GM23338 (cell line): ENCODE measurements around the gene GNAT3. TPM values are rescaled to one million over a fixed set of nuclear protein-coding genes. Genes with fewer than 3 reads are reported as not detected.

Source experiments
- ATAC-seq: fragments of 200-7000 bp; cut with Tn5 transposase; 3 replicates; pipeline ENCODE4 v1.9.1; 2020
- DNase-seq: peaks from one replicate; pipeline ENCODE4 v3.0.0-alpha.2; 2015; ENCODE audit warnings: low spot score
- H2AFZ ChIP-seq: fragments of 200-600 bp; sonication (generic); 2 replicates; pipeline ENCODE4 v1.8.0; 2016; ENCODE audit warnings: antibody characterized with exemption, mild to moderate bottlenecking, moderate library complexity
- H3F3A ChIP-seq: fragments of 200-600 bp; sonication (generic); replicated peaks from 2 replicates; pipeline ENCODE4 v1.8.0; 2017; ENCODE audit warnings: antibody characterized with exemption, mixed run types, low read depth
- H3K27ac ChIP-seq: fragments of 200-600 bp; sonication (generic); 2 replicates; pipeline ENCODE4 v1.6.1; 2016; ENCODE audit warnings: low read depth
- H3K27me3 ChIP-seq: fragments of 200-600 bp; sonication (generic); 2 replicates; pipeline ENCODE4 v1.8.0; 2016; ENCODE audit warnings: mild to moderate bottlenecking, mixed run types, moderate library complexity; ENCODE audit not compliant: insufficient read depth
- H3K36me3 ChIP-seq: fragments of 200-600 bp; sonication (generic); 2 replicates; pipeline ENCODE4 v1.8.0; 2016; ENCODE audit warnings: mild to moderate bottlenecking; ENCODE audit not compliant: insufficient read depth
- H3K4me1 ChIP-seq: fragments of 200-600 bp; sonication (generic); 2 replicates; pipeline ENCODE4 v1.8.0; 2016; ENCODE audit warnings: mild to moderate bottlenecking, moderate library complexity; ENCODE audit not compliant: insufficient read depth
- H3K4me2 ChIP-seq: fragments of 200-600 bp; sonication (generic); 2 replicates; pipeline ENCODE4 v1.7.1; 2017; ENCODE audit warnings: mixed run types
- H3K4me3 ChIP-seq: fragments of 200-600 bp; sonication (generic); 2 replicates; pipeline ENCODE4 v1.6.1; 2016; ENCODE audit warnings: mixed run types
- H3K79me2 ChIP-seq: fragments of 200-600 bp; sonication (generic); replicated peaks from 2 replicates; pipeline ENCODE4 v1.8.0; 2017; ENCODE audit warnings: mild to moderate bottlenecking; ENCODE audit not compliant: insufficient read depth
- H3K9me2 ChIP-seq: fragments of 200-600 bp; sonication (generic); 2 replicates; pipeline ENCODE4 v1.8.0; 2017; ENCODE audit not compliant: insufficient read depth
- H4K20me1 ChIP-seq: fragments of 200-600 bp; sonication (generic); replicated peaks from 2 replicates; pipeline ENCODE4 v1.8.0; 2017; ENCODE audit warnings: mild to moderate bottlenecking; ENCODE audit not compliant: insufficient read depth
- H3K27ac Mint-ChIP-seq: 2 replicates; pipeline ENCODE4 v1.8.0; 2020; ENCODE audit warnings: inconsistent platforms, mild to moderate bottlenecking, moderate library complexity, mixed read lengths
- H3K27me3 Mint-ChIP-seq: 3 replicates; pipeline ENCODE4 v1.8.0; 2022; ENCODE audit warnings: low read depth, mild to moderate bottlenecking, moderate library complexity, mixed read lengths, inconsistent platforms; ENCODE audit not compliant: insufficient read depth, poor library complexity
- H3K36me3 Mint-ChIP-seq: 3 replicates; pipeline ENCODE4 v1.8.0; 2021; ENCODE audit warnings: low read depth, mild to moderate bottlenecking, inconsistent platforms, moderate library complexity, mixed read lengths
- H3K4me1 Mint-ChIP-seq: 3 replicates; pipeline ENCODE4 v1.8.0; 2020; ENCODE audit warnings: mild to moderate bottlenecking, inconsistent platforms, mixed read lengths
- H3K4me3 Mint-ChIP-seq: 3 replicates; pipeline ENCODE4 v1.8.0; 2021; ENCODE audit warnings: moderate library complexity, mild to moderate bottlenecking, inconsistent platforms, mixed read lengths
- H3K9me3 Mint-ChIP-seq: 3 replicates; pipeline ENCODE4 v1.8.0; 2020; ENCODE audit warnings: moderate library complexity, mild to moderate bottlenecking, inconsistent platforms, mixed read lengths
- EZH2 ChIP-seq: fragments of 200-600 bp; sonication (generic); IDR thresholded peaks from one replicate; pipeline ENCODE4 v1.8.0; 2017; ENCODE audit warnings: antibody characterized with exemption, mild to moderate bottlenecking, low read depth; ENCODE audit not compliant: unreplicated experiment
- EZH2phosphoT487 ChIP-seq: fragments of 200-600 bp; sonication (generic); IDR thresholded peaks from one replicate; pipeline ENCODE4 v1.8.1; 2018; ENCODE audit warnings: antibody characterized with exemption; ENCODE audit not compliant: unreplicated experiment
- JUNB ChIP-seq: IDR thresholded peaks from one replicate; pipeline ENCODE4 v1.6.1; 2016; ENCODE audit warnings: antibody characterized with exemption; ENCODE audit not compliant: unreplicated experiment
- POLR2AphosphoS5 ChIP-seq: IDR thresholded peaks from 2 replicates; pipeline ENCODE4 v1.6.1; 2016; ENCODE audit warnings: antibody characterized with exemption, low read depth
- STAT1 ChIP-seq: IDR thresholded peaks from one replicate; pipeline ENCODE4 v1.6.1; 2016; ENCODE audit warnings: antibody characterized with exemption; ENCODE audit not compliant: unreplicated experiment
- ZNF114 ChIP-seq: fragments of 250-450 bp; sonication (Bioruptor Pico); IDR thresholded peaks from 2 replicates; pipeline ENCODE4 v1.5.0; 2020; ENCODE audit warnings: mild to moderate bottlenecking, moderate library complexity
- polyA plus RNA-seq: library from polyadenylated mRNA; unstranded; fragments of >200 nt; fragmentation: Nextera tagmentation; extraction: Ambion mirVana; gene quantifications from 2 replicates; pipeline ENCODE4 v1.2.1, GENCODE V29; 2016
- total RNA-seq: library from RNA; depleted of rRNA; stranded (reverse); fragments of >200 nt; shearing (Covaris generic); gene quantifications from 2 replicates; pipeline ENCODE4 v1.2.3, GENCODE V29; 2014
- TF ChIP-seq, protein P1 (sequence below), 2 experiments: fragments of 200-600 bp in 1 of 2; sonication (generic) in 1 of 2; conservative IDR thresholded peaks; 2 replicates each; pipeline versions ENCODE4 v1.5.1 to v1.6.1; 2016 to 2017; ENCODE audit warnings: antibody characterized with exemption in 2 of 2, low read depth in 2 of 2, mild to moderate bottlenecking in 2 of 2, moderate library complexity in 1 of 2
- TF ChIP-seq, protein P2 (sequence below): IDR thresholded peaks from 2 replicates; pipeline ENCODE4 v1.6.1; 2016; ENCODE audit warnings: antibody characterized with exemption

The GNAT3 gene
- total and polyA plus RNA-seq, 2 experiments from 2014 or later = not detected

DNA sequence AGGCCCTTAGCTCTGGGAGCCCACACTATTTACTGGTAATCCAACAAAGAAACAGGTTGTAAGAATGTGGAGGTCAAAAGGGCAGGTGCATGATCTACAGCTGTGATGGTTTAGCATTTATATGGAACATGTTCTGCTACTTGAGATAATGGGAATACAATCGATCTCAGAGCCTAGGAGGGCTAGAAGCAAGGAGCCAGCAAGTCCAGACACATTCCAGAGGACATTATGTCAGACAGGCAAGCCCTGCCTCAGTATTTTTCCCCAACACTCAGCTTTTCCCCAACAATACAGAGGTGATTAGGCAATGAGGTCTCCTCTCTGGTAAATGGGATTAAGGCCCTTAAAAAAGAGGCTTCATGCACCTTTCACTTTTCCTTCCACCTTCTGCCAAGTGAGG lies 21.4 kb upstream of the GNAT3 start:
- Histone ChIP-seq H3K4me3 (no peak overlapping the region), H4K20me1 (no peaks in the 10 kb centered on the region), H3K9me2 (peaks cover 7% of the 10 kb centered on the region; the same call in 1 of the 2 replicates), H3K4me1 (no peaks in the 10 kb centered on the region), H3K4me2 (no peak overlapping the region), H3K27me3 (no peaks in the 10 kb centered on the region), H3K36me3 (no peaks in the 10 kb centered on the region; the same call in 1 of the 2 replicates), H2AFZ (no peak overlapping the region), H3F3A (no peaks in the 10 kb centered on the region), H3K27ac (no peak overlapping the region), H3K79me2 (no peaks in the 10 kb centered on the region)
- Mint-ChIP-seq H3K4me1 (no peaks in the 10 kb centered on the region), H3K27me3 (peaks cover 3% of the 10 kb centered on the region), H3K9me3 (peaks cover 3% of the 10 kb centered on the region; the same call in 1 of the 3 replicates), H3K4me3 (no peak overlapping the region), H3K27ac (no peak overlapping the region; the same call in none of the 2 replicates), H3K36me3 (peaks cover 13% of the 10 kb centered on the region; the same call in 1 of the 3 replicates)
- DNase-seq (no peak), ATAC-seq (no peak)
- TF ChIP-seq POLR2AphosphoS5 (no peak), EZH2 (no peak), STAT1 (no peak), EZH2phosphoT487 (no peak), JUNB (no peak), ZNF114 (no peak)
- TF ChIP-seq, protein P1, sequence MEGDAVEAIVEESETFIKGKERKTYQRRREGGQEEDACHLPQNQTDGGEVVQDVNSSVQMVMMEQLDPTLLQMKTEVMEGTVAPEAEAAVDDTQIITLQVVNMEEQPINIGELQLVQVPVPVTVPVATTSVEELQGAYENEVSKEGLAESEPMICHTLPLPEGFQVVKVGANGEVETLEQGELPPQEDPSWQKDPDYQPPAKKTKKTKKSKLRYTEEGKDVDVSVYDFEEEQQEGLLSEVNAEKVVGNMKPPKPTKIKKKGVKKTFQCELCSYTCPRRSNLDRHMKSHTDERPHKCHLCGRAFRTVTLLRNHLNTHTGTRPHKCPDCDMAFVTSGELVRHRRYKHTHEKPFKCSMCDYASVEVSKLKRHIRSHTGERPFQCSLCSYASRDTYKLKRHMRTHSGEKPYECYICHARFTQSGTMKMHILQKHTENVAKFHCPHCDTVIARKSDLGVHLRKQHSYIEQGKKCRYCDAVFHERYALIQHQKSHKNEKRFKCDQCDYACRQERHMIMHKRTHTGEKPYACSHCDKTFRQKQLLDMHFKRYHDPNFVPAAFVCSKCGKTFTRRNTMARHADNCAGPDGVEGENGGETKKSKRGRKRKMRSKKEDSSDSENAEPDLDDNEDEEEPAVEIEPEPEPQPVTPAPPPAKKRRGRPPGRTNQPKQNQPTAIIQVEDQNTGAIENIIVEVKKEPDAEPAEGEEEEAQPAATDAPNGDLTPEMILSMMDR (conservative IDR thresholded peaks at IDR 0.05; ENCODE audit: low read depth in 2 of 2) = no peak
- TF ChIP-seq, protein P2, sequence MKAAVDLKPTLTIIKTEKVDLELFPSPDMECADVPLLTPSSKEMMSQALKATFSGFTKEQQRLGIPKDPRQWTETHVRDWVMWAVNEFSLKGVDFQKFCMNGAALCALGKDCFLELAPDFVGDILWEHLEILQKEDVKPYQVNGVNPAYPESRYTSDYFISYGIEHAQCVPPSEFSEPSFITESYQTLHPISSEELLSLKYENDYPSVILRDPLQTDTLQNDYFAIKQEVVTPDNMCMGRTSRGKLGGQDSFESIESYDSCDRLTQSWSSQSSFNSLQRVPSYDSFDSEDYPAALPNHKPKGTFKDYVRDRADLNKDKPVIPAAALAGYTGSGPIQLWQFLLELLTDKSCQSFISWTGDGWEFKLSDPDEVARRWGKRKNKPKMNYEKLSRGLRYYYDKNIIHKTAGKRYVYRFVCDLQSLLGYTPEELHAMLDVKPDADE = no peak

DNA sequence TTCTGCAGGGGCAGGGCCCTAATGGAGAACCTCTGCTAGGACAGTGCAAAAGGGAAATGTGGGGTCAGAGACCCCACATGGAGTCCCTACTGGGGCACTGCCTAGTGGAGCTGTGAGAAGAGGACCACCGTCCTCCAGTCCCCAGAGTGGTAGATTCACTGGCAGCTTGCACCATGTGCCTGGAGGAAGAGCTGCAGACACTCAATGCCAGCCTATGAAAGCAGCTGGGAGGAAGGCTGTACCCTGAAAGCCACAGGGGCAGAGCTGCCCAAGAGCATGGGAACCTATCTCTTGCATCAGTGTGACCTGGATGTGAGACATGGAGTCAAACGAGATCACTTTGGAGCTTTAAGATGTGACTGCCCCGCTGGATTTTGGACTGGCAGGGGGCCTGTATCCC lies 20.3 kb upstream of the GNAT3 start:
- no peak for DNase-seq
- H3K36me3 ChIP-seq = no peaks in the 10 kb centered on the region; the same call in 1 of the 2 replicates
- no peak for ATAC-seq
- Mint-ChIP-seq H3K9me3 (peaks cover 3% of the 10 kb centered on the region; the same call in 1 of the 3 replicates), H3K27ac (no peak overlapping the region), H3K4me3 (no peak overlapping the region), H3K4me1 (no peaks in the 10 kb centered on the region), H3K27me3 (peaks cover 3% of the 10 kb centered on the region), H3K36me3 (peaks cover 13% of the 10 kb centered on the region; the same call in 1 of the 3 replicates)
- no peaks in the 10 kb centered on the region for H3K27me3 ChIP-seq
- H2AFZ ChIP-seq = no peak overlapping the region
- no peaks in the 10 kb centered on the region for H4K20me1 ChIP-seq
- H3K9me2 ChIP-seq = peaks cover 7% of the 10 kb centered on the region; the same call in 1 of the 2 replicates
- no peaks in the 10 kb centered on the region for H3K4me1 ChIP-seq
- H3K4me2 ChIP-seq = no peak overlapping the region
- no peaks in the 10 kb centered on the region for H3F3A ChIP-seq
- no peak overlapping the region for H3K4me3 ChIP-seq
- H3K27ac ChIP-seq = no peak overlapping the region
- H3K79me2 ChIP-seq = no peaks in the 10 kb centered on the region
- TF ChIP-seq, protein P2 = no peak
- TF ChIP-seq, protein P1 (conservative IDR thresholded peaks at IDR 0.05; ENCODE audit: low read depth in 2 of 2) = no peak
- no peak for TF ChIP-seq POLR2AphosphoS5
